ENCODE results near the gene PGM2L1.

Gene PGM2L1

DNA sequence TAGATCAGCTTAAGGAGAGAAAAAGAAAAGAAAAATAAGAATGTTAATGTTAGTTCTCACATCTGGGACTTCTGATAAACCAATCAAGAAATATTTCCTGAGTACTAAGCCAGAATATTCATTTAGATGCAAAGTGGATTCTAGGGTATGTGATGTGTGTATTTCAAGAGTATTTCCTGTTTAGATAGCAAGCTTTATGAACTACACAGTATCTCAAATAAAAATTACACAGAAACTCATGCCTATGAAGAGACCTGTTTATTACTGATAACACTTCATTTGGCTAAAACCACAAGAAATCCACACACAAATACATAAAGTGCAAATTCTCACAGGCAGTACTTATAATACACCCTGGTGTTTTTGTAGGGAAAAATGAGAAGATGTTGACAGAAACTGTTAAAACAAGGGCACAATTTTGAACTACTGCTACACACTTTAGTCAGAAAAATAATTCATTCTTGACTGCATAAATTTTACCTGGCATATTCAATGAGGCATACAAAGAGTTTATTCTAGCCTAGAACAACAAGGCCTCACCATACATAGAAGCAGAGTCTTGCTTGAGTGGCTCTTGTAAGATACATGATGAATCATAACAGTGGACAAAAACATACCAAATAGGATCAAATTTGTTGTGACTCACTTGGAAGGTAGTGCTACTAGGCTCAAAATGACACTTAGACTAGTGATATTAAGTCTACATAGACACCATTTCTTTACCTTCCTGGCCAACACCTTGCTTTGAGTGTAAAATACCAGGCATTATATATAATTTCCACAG, 68.0 kb downstream of the PGM2L1 start:
- TF ChIP-seq REST (IDR thresholded peaks at IDR 0.05; ENCODE audit: insufficient read depth in 1 of 2, low read depth in 2 of 2, low read length in 2 of 2): no peak

DNA sequence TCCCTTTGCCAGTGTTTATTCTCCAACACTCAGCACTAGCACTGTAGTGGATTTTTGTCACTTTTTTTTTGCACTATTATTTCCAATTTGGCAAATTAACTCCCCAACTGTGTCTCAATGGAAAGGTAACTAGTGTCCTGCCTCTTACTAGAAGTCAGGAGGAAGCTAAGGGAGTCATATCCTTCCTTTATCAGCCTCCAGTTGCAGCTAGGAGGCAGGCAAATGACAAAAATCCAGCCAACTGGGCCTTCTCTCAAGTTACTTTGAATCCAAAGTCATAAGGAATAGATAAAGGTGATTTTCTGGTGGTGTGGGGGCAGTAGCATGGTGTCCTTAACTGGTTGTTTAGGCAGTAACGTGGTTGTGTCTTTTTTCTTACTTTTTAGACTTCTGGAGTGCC, 71.2 kb downstream of the PGM2L1 start:
- TF ChIP-seq POLR2AphosphoS5 (IDR thresholded peaks at IDR 0.05; ENCODE audit: low read depth, low read length): no peak
- TF ChIP-seq REST (IDR thresholded peaks at IDR 0.05; ENCODE audit: insufficient read depth in 1 of 2, low read depth in 2 of 2, low read length in 2 of 2): no peak
- no peak for TF ChIP-seq TAF1 (IDR thresholded peaks at IDR 0.05; ENCODE audit: borderline replicate concordance, insufficient read depth, low read length)
- TF ChIP-seq SIN3A (IDR thresholded peaks at IDR 0.05; ENCODE audit: borderline replicate concordance, insufficient read depth, low read length): no peak
- no peak for TF ChIP-seq FOXP2 (optimal IDR thresholded peaks at IDR 0.05; ENCODE audit: borderline replicate concordance, extremely low read depth, extremely low read length, insufficient read depth)

- TF ChIP-seq REST (IDR thresholded peaks at IDR 0.05; ENCODE audit: insufficient read depth in 1 of 2, low read depth in 2 of 2, low read length in 2 of 2): no peak
- no peak for TF ChIP-seq FOXP2 (optimal IDR thresholded peaks at IDR 0.05; ENCODE audit: borderline replicate concordance, extremely low read depth, extremely low read length, insufficient read depth)
- no peak for TF ChIP-seq TAF1 (IDR thresholded peaks at IDR 0.05; ENCODE audit: borderline replicate concordance, insufficient read depth, low read length)
- no peak for TF ChIP-seq SIN3A (IDR thresholded peaks at IDR 0.05; ENCODE audit: borderline replicate concordance, insufficient read depth, low read length)
- no peak for TF ChIP-seq POLR2AphosphoS5 (IDR thresholded peaks at IDR 0.05; ENCODE audit: low read depth, low read length)
These were observed 71.6 kb downstream of the PGM2L1 start for GRCh38 chr11:74326665-74327064.

DNA sequence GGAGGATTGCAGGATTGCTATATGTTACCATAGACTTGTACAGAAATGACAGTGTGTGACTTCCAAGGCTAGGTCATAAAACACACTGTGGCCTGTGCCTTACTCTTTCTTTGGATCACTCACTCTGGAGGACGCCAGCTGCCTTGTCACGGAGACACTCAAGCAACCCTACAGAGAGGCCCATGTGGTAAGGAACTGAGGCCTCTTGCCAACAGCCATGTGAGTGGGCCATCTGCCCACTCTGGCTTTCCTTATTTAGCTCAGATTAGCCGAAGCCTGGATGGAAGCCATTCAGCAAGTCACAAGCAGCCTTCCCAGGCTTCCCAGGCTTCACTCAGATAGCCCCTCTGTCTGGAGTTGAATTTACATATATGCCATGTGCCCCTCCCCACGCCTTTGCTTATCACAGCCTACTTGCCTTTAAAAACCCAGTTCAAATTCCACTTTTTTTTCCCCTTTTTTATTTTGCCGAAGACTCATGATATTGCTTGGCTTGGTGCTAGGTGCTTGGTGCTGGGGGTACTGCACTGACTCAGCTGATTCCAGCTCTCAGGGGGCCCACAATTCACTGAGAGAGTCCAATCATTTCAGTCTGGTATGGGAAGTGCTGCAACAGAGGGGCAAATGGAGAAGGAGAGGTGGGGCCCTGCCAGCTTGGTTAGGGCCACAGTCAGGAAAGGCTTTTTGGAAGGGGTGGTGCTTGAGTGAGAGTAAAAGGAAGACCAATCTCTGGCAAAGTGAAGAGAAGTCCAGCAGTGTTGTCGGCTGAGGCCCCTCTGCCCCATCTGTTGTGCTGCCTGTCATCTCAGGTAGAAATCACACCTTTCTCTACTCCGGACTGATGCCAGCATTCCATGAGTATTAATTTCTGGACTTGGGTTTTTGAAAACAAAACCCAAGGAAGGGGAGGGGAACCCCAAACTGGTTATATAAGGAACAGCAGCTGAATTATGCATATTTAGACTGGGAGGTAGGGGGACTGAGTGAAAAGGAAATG, 72.3 kb downstream of the PGM2L1 start:
- peak in 1 of 2 experiments; percentile 33; a peak in 1 of 4 replicates for TF ChIP-seq REST (IDR thresholded peaks at IDR 0.05; ENCODE audit: insufficient read depth in 1 of 2, low read depth in 2 of 2, low read length in 2 of 2)
- no peak for TF ChIP-seq POLR2AphosphoS5 (IDR thresholded peaks at IDR 0.05; ENCODE audit: low read depth, low read length)
